GM19372 (cell line): ENCODE measurements around the gene TMEM225B.
"Not testable (repeated sequence)": the region's sequence is repeated elsewhere in the genome, so short reads cannot be mapped to it uniquely, and the experiment has no call there.

Source experiments
- ATAC-seq: cut with Tn5 transposase; IDR thresholded peaks from one replicate; pipeline ENCODE4 v1.9.1; 2021; ENCODE audit warnings: mild to moderate bottlenecking, low read depth, moderate library complexity; ENCODE audit not compliant: unreplicated experiment

The TMEM225B gene

GRCh38 chr7:99652671-99653070 is 54.6 kb downstream of the TMEM225B start:
- ATAC-seq, result no peak

- not testable (repeated sequence) for ATAC-seq
These were observed 55.2 kb downstream of the TMEM225B start for GRCh38 chr7:99653269-99653668.

- ATAC-seq, result no peak
These were observed 55.7 kb downstream of the TMEM225B start for GRCh38 chr7:99653754-99654153.

GRCh38 chr7:99654626-99655025 is 56.6 kb downstream of the TMEM225B start:
- ATAC-seq, result not testable (repeated sequence)

GRCh38 chr7:99657879-99658278 is 59.8 kb downstream of the TMEM225B start:
- ATAC-seq, result not testable (repeated sequence)
